Measurements from ENCODE around the gene HYDIN. TPM values are rescaled to one million over a fixed set of nuclear protein-coding genes. Genes with fewer than 3 reads are reported as not detected.

Gene HYDIN
- total and polyA plus RNA-seq, 9 of the 15 experiments (the other 6 are each of a cell fraction or from before 2014, with no cell fraction given) = 0.08 to 0.43 (median 0.14) TPM; not detected in 1

- Histone ChIP-seq H3K4me3 (no peak overlapping the region), H3K79me2 (ENCODE audit: control insufficient read depth, insufficient read depth, low read length) (no peaks in the 10 kb centered on the region), H3K27me3 (ENCODE audit: control insufficient read depth in 2 of 2, insufficient read depth in 2 of 2, low read length in 2 of 2) (no peaks in the 10 kb centered on the region), H3K9ac (ENCODE audit: insufficient read depth in 1 of 2, low read depth in 2 of 2, low read length in 2 of 2) (no peak overlapping the region), H3K9me3 (replicated peaks; ENCODE audit: control insufficient read depth, insufficient read depth, low read depth, low read length) (no peaks in the 10 kb centered on the region), H2AFZ (ENCODE audit: low read depth, low read length) (no peak overlapping the region), H3K4me2 (ENCODE audit: insufficient read depth, low read length) (no peak overlapping the region), H4K20me1 (replicated peaks; ENCODE audit: control insufficient read depth, insufficient read depth, low read length) (no peaks in the 10 kb centered on the region), H3K9me1 (ENCODE audit: control insufficient read depth, insufficient read depth, low read length) (no peaks in the 10 kb centered on the region), H3K27ac (ENCODE audit: extremely low read depth, low read depth, low read length) (no peak overlapping the region), H3K4me1 (replicated peaks in 1 of 2; ENCODE audit: control insufficient read depth in 2 of 2, insufficient read depth in 2 of 2, low read length in 2 of 2) (no peaks in the 10 kb centered on the region), H3K36me3 (ENCODE audit: control insufficient read depth, insufficient read depth, low read length) (no peaks in the 10 kb centered on the region)
- in situ Hi-C loops (cut with MboI) (no loop called here), intact Hi-C loops (cut with micrococcal nuclease) (no loop called here)
- 1% methylated on average over 6 of the region's 6 CpGs for WGBS (ENCODE audit: insufficient coverage, low coverage, missing lambda C conversion rate)
- CTCF ChIA-PET (ENCODE audit: low intra/inter-chr PET ratio) = no interaction called here
- no peak for ATAC-seq
- BruUV-seq (replicated peaks) = no TSS peak
- FAIRE-seq = no peak
- DNase-seq (ENCODE audit: extremely low read depth in 1 of 4, low spot score in 3 of 4) = no peak
- POLR2A ChIA-PET = no interaction called here
- TF ChIP-seq FOSL1 (tag; conservative IDR thresholded peaks at IDR 0.05) (no peak), ZC3H11A (IDR thresholded peaks at IDR 0.05; ENCODE audit: low read depth, low read length) (no peak), RBM15 (IDR thresholded peaks at IDR 0.05; ENCODE audit: insufficient read depth, low read length) (no peak), KAT7 (CRISPR knock-in tag; IDR thresholded peaks at IDR 0.05; ENCODE audit: borderline replicate concordance) (no peak), SMC3 (conservative IDR thresholded peaks at IDR 0.05; ENCODE audit: insufficient read depth, low read depth, low read length) (no peak), SP2 (IDR thresholded peaks at IDR 0.05; ENCODE audit: extremely low read depth, low read depth, low read length, poor library complexity, severe bottlenecking) (no peak), SRF (CRISPR knock-in tag; IDR thresholded peaks at IDR 0.05) (no peak), CEBPG (CRISPR knock-in tag; IDR thresholded peaks at IDR 0.05) (no peak), CEBPG (tag; conservative IDR thresholded peaks at IDR 0.05 in 1 of 2, IDR thresholded peaks at IDR 0.05 in 1 of 2) (no peak), ZNF445 (CRISPR knock-in tag; IDR thresholded peaks at IDR 0.05; ENCODE audit: low read depth) (no peak), ZNF764 (CRISPR knock-in tag; IDR thresholded peaks at IDR 0.05; ENCODE audit: low read depth) (no peak), ZNF274 (IDR thresholded peaks at IDR 0.05; ENCODE audit: borderline replicate concordance, low read depth, low read length) (no peak), KAT2B (IDR thresholded peaks at IDR 0.05; ENCODE audit: low read depth, low read length) (no peak), ZNF282 (CRISPR knock-in tag; IDR thresholded peaks at IDR 0.05) (no peak), HNRNPLL (IDR thresholded peaks at IDR 0.05; ENCODE audit: low read depth, low read length, poor library complexity, severe bottlenecking) (no peak), ATF4 (CRISPR knock-in tag; IDR thresholded peaks at IDR 0.05) (no peak), TEAD2 (tag; IDR thresholded peaks at IDR 0.05) (no peak), THAP12 (CRISPR knock-in tag; IDR thresholded peaks at IDR 0.05) (no peak), HNRNPK (IDR thresholded peaks at IDR 0.05; ENCODE audit: low read depth, low read length, poor library complexity, severe bottlenecking) (no peak), ILF3 (IDR thresholded peaks at IDR 0.05; ENCODE audit: borderline replicate concordance) (no peak)
Measured at GRCh38 chr16:71172481-71173207, 57.9 kb downstream of the HYDIN start.
